Liver (tissue), 3 donors: ENCODE measurements around the gene PM20D2.

Experiments
- FOXA1 ChIP-seq: IDR thresholded peaks from 2 replicates; pipeline ENCODE4 v1.6.1; 2016; ENCODE audit warnings: antibody characterized with exemption
- GABPA ChIP-seq, 2 donors: IDR thresholded peaks in 1 of 2; conservative IDR thresholded peaks in 1 of 2; 2 replicates each; pipeline ENCODE4 v1.6.1; 2016; ENCODE audit warnings: antibody characterized with exemption in 2 of 2, mild to moderate bottlenecking in 1 of 2, moderate library complexity in 1 of 2
- HNF4A ChIP-seq, 2 donors: conservative IDR thresholded peaks; 2 replicates each; pipeline ENCODE4 v1.6.1; 2016; ENCODE audit warnings: antibody characterized with exemption in 2 of 2, mild to moderate bottlenecking in 2 of 2
- JUND ChIP-seq, 2 donors: IDR thresholded peaks; 2 replicates each; pipeline ENCODE4 v1.6.1; 2016; ENCODE audit warnings: antibody characterized with exemption in 2 of 2
- RXRA ChIP-seq, 2 donors: IDR thresholded peaks; 2 replicates each; pipeline ENCODE4 v1.6.1; 2017 to 2018; ENCODE audit warnings: antibody characterized with exemption in 2 of 2, mild to moderate bottlenecking in 1 of 2
- TAF1 ChIP-seq: conservative IDR thresholded peaks from 2 replicates; pipeline ENCODE4 v1.6.1; 2016; ENCODE audit warnings: antibody characterized with exemption, mild to moderate bottlenecking
- YY1 ChIP-seq: IDR thresholded peaks from 2 replicates; pipeline ENCODE4 v1.6.1; 2016; ENCODE audit warnings: antibody characterized with exemption, mild to moderate bottlenecking
- TF ChIP-seq, protein P1 (sequence below): fragments of 150-350 bp; IDR thresholded peaks from 2 replicates; pipeline ENCODE4 v1.5.1; 2017; ENCODE audit warnings: improper control_type of control experiment, low read depth, low read length; ENCODE audit not compliant: missing input control
- TF ChIP-seq, protein P2 (sequence below): IDR thresholded peaks from 2 replicates; pipeline ENCODE4 v1.6.1; 2016; ENCODE audit warnings: antibody characterized with exemption, mild to moderate bottlenecking
- TF ChIP-seq, protein P3 (sequence below): IDR thresholded peaks from 2 replicates; pipeline ENCODE4 v1.6.1; 2016; ENCODE audit warnings: antibody characterized with exemption
- TF ChIP-seq, protein P4 (sequence below): IDR thresholded peaks from 2 replicates; pipeline ENCODE4 v1.6.1; 2016; ENCODE audit warnings: antibody characterized with exemption
- donor health status: healthy.
- donor health status: healthy.

DNA sequence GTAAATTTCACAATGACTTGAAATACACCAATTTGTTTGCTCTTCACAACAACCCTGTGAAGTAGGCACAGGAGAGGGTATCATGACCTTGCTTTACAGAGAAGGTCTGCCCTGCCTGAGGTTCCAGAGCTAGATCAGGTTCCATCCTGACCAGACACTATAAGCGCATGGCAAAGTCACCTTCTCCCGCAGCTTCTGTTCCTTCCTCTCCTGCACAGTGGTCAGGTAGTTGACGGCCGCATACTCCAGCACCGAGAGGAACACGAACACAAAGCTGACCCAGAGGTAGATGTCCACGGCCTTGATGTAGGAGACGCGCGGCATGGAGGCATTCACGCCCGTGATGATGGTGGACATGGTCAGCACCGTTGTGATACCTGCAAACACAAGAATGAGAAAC is 34.3 kb downstream of the PM20D2 start:
- TF ChIP-seq, protein P1, sequence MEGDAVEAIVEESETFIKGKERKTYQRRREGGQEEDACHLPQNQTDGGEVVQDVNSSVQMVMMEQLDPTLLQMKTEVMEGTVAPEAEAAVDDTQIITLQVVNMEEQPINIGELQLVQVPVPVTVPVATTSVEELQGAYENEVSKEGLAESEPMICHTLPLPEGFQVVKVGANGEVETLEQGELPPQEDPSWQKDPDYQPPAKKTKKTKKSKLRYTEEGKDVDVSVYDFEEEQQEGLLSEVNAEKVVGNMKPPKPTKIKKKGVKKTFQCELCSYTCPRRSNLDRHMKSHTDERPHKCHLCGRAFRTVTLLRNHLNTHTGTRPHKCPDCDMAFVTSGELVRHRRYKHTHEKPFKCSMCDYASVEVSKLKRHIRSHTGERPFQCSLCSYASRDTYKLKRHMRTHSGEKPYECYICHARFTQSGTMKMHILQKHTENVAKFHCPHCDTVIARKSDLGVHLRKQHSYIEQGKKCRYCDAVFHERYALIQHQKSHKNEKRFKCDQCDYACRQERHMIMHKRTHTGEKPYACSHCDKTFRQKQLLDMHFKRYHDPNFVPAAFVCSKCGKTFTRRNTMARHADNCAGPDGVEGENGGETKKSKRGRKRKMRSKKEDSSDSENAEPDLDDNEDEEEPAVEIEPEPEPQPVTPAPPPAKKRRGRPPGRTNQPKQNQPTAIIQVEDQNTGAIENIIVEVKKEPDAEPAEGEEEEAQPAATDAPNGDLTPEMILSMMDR, result no peak
- TF ChIP-seq GABPA (IDR thresholded peaks at IDR 0.05 in 1 of 2, conservative IDR thresholded peaks at IDR 0.05 in 1 of 2) (no peak), YY1 (no peak), JUND (IDR thresholded peaks at IDR 0.05) (no peak), TAF1 (no peak), RXRA (IDR thresholded peaks at IDR 0.05) (no peak), FOXA1 (no peak), HNF4A (conservative IDR thresholded peaks at IDR 0.05) (no peak)
- TF ChIP-seq, protein P2, sequence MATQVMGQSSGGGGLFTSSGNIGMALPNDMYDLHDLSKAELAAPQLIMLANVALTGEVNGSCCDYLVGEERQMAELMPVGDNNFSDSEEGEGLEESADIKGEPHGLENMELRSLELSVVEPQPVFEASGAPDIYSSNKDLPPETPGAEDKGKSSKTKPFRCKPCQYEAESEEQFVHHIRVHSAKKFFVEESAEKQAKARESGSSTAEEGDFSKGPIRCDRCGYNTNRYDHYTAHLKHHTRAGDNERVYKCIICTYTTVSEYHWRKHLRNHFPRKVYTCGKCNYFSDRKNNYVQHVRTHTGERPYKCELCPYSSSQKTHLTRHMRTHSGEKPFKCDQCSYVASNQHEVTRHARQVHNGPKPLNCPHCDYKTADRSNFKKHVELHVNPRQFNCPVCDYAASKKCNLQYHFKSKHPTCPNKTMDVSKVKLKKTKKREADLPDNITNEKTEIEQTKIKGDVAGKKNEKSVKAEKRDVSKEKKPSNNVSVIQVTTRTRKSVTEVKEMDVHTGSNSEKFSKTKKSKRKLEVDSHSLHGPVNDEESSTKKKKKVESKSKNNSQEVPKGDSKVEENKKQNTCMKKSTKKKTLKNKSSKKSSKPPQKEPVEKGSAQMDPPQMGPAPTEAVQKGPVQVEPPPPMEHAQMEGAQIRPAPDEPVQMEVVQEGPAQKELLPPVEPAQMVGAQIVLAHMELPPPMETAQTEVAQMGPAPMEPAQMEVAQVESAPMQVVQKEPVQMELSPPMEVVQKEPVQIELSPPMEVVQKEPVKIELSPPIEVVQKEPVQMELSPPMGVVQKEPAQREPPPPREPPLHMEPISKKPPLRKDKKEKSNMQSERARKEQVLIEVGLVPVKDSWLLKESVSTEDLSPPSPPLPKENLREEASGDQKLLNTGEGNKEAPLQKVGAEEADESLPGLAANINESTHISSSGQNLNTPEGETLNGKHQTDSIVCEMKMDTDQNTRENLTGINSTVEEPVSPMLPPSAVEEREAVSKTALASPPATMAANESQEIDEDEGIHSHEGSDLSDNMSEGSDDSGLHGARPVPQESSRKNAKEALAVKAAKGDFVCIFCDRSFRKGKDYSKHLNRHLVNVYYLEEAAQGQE, result no peak
- TF ChIP-seq, protein P3, sequence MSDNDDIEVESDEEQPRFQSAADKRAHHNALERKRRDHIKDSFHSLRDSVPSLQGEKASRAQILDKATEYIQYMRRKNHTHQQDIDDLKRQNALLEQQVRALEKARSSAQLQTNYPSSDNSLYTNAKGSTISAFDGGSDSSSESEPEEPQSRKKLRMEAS, result no peak
- TF ChIP-seq, protein P4, sequence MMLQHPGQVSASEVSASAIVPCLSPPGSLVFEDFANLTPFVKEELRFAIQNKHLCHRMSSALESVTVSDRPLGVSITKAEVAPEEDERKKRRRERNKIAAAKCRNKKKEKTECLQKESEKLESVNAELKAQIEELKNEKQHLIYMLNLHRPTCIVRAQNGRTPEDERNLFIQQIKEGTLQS, result no peak
